ENCODE data around the gene PDE6D. TPM values are rescaled to one million over a fixed set of nuclear protein-coding genes. Genes with fewer than 3 reads are reported as not detected.
A peak's percentile ranks its signal among the peaks of the same experiment; 100 is the strongest.

PDE6D gene
- polyA plus RNA-seq, 3 donors = 28.4 to 54.6 (median 50.5) TPM

DNA sequence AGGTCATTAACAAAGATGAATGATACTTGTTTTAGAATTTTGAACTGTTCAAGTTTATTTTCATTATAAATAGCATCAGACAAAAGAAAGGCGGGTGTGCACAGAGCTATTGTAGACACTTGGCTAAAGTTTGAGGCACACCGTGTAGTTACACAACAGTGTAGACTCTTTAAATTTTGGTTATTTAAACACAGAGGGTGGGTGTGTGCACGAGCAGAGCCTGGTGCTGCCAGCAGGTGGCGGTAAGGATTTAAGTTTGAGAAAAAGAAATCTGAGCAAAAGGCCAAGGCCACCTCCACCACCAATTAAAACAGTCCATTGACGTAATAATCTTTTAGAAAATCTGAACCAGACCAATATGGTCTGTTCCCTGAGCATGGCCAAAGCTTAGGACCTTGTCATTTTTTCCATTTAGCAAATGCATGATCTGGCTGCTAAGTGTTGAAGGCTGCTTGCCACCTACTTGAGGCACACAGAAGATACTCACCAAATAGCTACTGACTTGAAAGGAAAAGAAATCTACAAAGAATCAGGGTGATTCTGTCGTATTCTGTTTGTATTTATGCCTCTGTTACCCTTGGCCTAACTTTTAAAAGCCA lies 19.5 kb upstream of the PDE6D start:
- Mint-ChIP-seq H3K4me1 (no peaks in the 10 kb centered on the region), H3K27me3 (ENCODE audit: low read depth in 3 of 3) (no peaks in the 10 kb centered on the region), H3K36me3 (peaks cover 67 to 87% of the 10 kb centered on the region in 2 donors)

DNA sequence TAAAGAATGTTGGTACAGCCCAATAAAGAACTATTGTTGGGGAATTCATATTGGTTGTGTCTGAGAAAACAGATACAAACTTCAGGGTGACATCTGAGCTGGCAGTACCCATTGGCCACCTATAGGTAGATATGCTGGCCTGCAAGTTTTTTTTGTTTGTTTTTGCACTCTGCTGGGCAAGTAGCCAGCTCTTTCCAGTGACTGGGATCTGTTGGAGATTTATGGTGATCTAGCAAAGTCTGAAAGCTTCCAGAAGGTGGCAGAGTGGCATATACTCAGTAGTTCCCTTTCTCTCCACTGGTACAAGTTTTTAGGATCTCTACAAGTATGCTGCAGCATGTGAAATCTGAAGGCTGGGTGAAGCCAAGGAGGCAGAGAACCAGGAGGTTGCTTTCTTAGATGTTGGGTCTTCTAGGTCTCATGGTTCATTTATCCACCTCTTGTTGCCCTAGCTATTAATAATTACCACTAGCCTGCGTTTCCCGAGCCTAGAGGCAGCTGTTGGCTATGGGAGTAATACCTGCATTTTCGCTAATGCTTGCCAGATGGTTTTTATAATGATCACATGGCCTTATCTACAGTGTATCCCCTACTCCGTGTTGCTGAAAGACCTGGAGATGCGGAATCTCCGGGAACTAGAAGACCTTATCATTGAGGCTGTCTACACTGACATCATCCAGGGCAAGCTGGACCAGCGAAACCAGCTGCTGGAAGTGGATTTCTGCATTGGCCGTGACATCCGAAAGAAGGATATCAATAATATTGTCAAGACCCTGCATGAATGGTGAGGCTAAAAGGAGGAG lies 14.6 kb upstream of the PDE6D start:
- Histone ChIP-seq H3K9ac (ENCODE audit: insufficient read depth, low read length, poor library complexity, severe bottlenecking) (no peak overlapping the region), H3K4me3 (replicated peaks in 1 of 3; ENCODE audit: low read depth in 2 of 3, low read length in 3 of 3) (no peak overlapping the region), H2AFZ (ENCODE audit: insufficient read depth, low read depth, low read length, poor library complexity, severe bottlenecking) (no peak overlapping the region), H3K27me3 (ENCODE audit: control insufficient read depth in 2 of 2, insufficient read depth in 2 of 2, low read length in 2 of 2) (no peaks in the 10 kb centered on the region), H3K79me2 (ENCODE audit: insufficient read depth, low read length) (peaks cover 13% of the 10 kb centered on the region), H3K27ac (ENCODE audit: low read depth in 1 of 2, low read length in 2 of 2) (no peak overlapping the region), H3K4me2 (replicated peaks; ENCODE audit: extremely low read depth, low read length, poor library complexity, severe bottlenecking) (no peak overlapping the region), H4K20me1 (ENCODE audit: insufficient read depth, low read length) (peaks cover 12% of the 10 kb centered on the region), H3K9me3 (replicated peaks in 1 of 2; ENCODE audit: control insufficient read depth in 1 of 2, insufficient read depth in 1 of 2, low read length in 2 of 2) (no peaks in the 10 kb centered on the region), H3K36me3 (replicated peaks in 1 of 2; ENCODE audit: control insufficient read depth in 1 of 2, insufficient read depth in 2 of 2, low read length in 2 of 2) (peaks cover 76 to 95% of the 10 kb centered on the region in 2 donors), H3K4me1 (ENCODE audit: control insufficient read depth in 1 of 2, insufficient read depth in 2 of 2, low read length in 2 of 2) (no peaks in the 10 kb centered on the region)
- WGBS (ENCODE audit: insufficient coverage) = 97% methylated on average over 5 of the region's 9 CpGs
- DNase-seq = no peak
- TF ChIP-seq, protein P1, sequence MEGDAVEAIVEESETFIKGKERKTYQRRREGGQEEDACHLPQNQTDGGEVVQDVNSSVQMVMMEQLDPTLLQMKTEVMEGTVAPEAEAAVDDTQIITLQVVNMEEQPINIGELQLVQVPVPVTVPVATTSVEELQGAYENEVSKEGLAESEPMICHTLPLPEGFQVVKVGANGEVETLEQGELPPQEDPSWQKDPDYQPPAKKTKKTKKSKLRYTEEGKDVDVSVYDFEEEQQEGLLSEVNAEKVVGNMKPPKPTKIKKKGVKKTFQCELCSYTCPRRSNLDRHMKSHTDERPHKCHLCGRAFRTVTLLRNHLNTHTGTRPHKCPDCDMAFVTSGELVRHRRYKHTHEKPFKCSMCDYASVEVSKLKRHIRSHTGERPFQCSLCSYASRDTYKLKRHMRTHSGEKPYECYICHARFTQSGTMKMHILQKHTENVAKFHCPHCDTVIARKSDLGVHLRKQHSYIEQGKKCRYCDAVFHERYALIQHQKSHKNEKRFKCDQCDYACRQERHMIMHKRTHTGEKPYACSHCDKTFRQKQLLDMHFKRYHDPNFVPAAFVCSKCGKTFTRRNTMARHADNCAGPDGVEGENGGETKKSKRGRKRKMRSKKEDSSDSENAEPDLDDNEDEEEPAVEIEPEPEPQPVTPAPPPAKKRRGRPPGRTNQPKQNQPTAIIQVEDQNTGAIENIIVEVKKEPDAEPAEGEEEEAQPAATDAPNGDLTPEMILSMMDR (IDR thresholded peaks at IDR 0.05) = no peak
- Mint-ChIP-seq H3K9me3 (no peaks in the 10 kb centered on the region), H3K4me1 (no peaks in the 10 kb centered on the region), H3K27ac (peak overlapping the region in 1 of 7 donors; percentile 62), H3K36me3 (peaks cover 70 to 94% of the 10 kb centered on the region in 2 donors), H3K27me3 (ENCODE audit: low read depth in 3 of 3) (no peaks in the 10 kb centered on the region), H3K4me3 (no peak overlapping the region)
- intact Hi-C loops (cut with micrococcal nuclease) = no loop called here

More for the DNA sequence above, 19.5 kb upstream of the PDE6D start:
- Histone ChIP-seq H3K27me3 (ENCODE audit: control insufficient read depth in 2 of 2, insufficient read depth in 2 of 2, low read length in 2 of 2) (no peaks in the 10 kb centered on the region), H3K9me3 (replicated peaks in 1 of 2; ENCODE audit: control insufficient read depth in 1 of 2, insufficient read depth in 1 of 2, low read length in 2 of 2) (no peaks in the 10 kb centered on the region), H3K36me3 (replicated peaks in 1 of 2; ENCODE audit: control insufficient read depth in 1 of 2, insufficient read depth in 2 of 2, low read length in 2 of 2) (peaks cover 68 to 95% of the 10 kb centered on the region in 2 donors), H4K20me1 (ENCODE audit: insufficient read depth, low read length) (no peaks in the 10 kb centered on the region), H3K27ac (ENCODE audit: low read depth in 1 of 2, low read length in 2 of 2) (no peak overlapping the region), H3K4me1 (ENCODE audit: control insufficient read depth in 1 of 2, insufficient read depth in 2 of 2, low read length in 2 of 2) (no peaks in the 10 kb centered on the region), H3K79me2 (ENCODE audit: insufficient read depth, low read length) (no peaks in the 10 kb centered on the region), H3K4me3 (replicated peaks in 1 of 3; ENCODE audit: low read depth in 2 of 3, low read length in 3 of 3) (no peak overlapping the region), H3K4me2 (replicated peaks; ENCODE audit: extremely low read depth, low read length, poor library complexity, severe bottlenecking) (no peak overlapping the region), H3K9ac (ENCODE audit: insufficient read depth, low read length, poor library complexity, severe bottlenecking) (no peak overlapping the region), H2AFZ (ENCODE audit: insufficient read depth, low read depth, low read length, poor library complexity, severe bottlenecking) (no peak overlapping the region)
- DNase-seq = no peak
- Mint-ChIP-seq H3K27ac (no peak overlapping the region), H3K4me3 (no peak overlapping the region), H3K9me3 (no peaks in the 10 kb centered on the region)
- 100% methylated on average over 1 of the region's 6 CpGs for WGBS (ENCODE audit: insufficient coverage)
- TF ChIP-seq, protein P1 (IDR thresholded peaks at IDR 0.05) = peak; percentile 76
- intact Hi-C loops (cut with micrococcal nuclease) = no loop called here
